ENCODE measurements around the gene LINGO3. TPM values are rescaled to one million over a fixed set of nuclear protein-coding genes. Genes with fewer than 3 reads are reported as not detected.

Gene LINGO3
- total RNA-seq, 3 donors from 2014 or later: not detected

DNA sequence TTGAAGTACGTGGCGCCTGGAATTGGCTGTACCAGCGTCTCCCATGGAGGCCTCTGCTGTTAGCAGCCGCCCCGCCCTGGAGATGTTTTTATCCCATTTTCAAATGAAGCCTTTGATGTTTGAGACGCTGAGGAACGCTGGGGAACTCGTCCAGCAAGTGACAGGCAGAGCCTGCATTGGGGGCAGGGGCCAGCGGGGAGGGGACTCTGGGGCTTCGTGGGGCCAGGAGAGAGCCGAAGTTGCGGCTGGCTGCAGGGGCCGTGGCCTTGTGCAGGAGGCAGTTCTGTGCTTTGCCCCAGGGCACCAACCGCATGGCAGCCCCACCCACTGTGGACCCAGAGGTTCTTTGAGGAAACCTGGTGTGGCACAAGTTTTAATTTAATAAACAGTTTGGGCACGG lies 34.0 kb upstream of the LINGO3 start:
- TF ChIP-seq, protein P1, sequence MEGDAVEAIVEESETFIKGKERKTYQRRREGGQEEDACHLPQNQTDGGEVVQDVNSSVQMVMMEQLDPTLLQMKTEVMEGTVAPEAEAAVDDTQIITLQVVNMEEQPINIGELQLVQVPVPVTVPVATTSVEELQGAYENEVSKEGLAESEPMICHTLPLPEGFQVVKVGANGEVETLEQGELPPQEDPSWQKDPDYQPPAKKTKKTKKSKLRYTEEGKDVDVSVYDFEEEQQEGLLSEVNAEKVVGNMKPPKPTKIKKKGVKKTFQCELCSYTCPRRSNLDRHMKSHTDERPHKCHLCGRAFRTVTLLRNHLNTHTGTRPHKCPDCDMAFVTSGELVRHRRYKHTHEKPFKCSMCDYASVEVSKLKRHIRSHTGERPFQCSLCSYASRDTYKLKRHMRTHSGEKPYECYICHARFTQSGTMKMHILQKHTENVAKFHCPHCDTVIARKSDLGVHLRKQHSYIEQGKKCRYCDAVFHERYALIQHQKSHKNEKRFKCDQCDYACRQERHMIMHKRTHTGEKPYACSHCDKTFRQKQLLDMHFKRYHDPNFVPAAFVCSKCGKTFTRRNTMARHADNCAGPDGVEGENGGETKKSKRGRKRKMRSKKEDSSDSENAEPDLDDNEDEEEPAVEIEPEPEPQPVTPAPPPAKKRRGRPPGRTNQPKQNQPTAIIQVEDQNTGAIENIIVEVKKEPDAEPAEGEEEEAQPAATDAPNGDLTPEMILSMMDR (IDR thresholded peaks at IDR 0.05): no peak
- intact Hi-C loops (cut with DNase I, micrococcal nuclease): no loop called here
- no peak for ATAC-seq
- Histone ChIP-seq H3K4me3 (no peak overlapping the region), H3K9me3 (no peaks in the 10 kb centered on the region), H3K4me1 (ENCODE audit: low read depth) (peaks cover 15% of the 10 kb centered on the region), H3K36me3 (ENCODE audit: low read depth) (no peaks in the 10 kb centered on the region)
- peak in 2 of 3 donors; percentile 26 to 38 for DNase-seq

DNA sequence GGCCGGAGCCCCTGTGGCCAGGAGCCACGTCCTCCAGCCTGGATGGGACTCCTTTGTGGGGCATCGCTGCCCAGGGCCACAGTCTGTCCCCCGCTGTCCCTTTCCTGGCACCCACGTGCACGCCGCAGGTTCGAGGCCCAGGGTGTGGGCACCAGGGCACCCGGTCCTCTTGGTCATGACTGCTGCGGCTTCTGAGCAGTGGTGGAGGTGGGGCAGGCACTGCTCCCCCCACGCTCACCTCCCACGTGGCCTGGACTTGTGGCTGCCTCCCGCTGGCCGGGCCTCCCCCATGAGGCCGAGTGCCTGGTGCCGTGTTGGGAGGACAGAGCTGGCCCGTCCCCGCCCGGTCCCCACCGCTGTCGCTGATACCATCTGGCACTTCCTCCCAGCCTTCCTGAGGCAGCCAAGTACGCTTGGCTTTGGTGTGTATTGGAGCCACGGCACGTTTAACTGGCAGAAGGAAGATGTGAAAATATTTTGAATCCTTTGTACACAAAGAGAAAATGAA lies 33.3 kb upstream of the LINGO3 start:
- Histone ChIP-seq H3K4me1 (ENCODE audit: low read depth) (peaks cover 15% of the 10 kb centered on the region), H3K9me3 (no peaks in the 10 kb centered on the region), H3K36me3 (ENCODE audit: low read depth) (no peaks in the 10 kb centered on the region), H3K4me3 (no peak overlapping the region)
- TF ChIP-seq, protein P1 (IDR thresholded peaks at IDR 0.05): no peak
- intact Hi-C loops (cut with DNase I, micrococcal nuclease): no loop called here
- DNase-seq: peak in 1 of 3 donors; percentile 50
- ATAC-seq: no peak

DNA sequence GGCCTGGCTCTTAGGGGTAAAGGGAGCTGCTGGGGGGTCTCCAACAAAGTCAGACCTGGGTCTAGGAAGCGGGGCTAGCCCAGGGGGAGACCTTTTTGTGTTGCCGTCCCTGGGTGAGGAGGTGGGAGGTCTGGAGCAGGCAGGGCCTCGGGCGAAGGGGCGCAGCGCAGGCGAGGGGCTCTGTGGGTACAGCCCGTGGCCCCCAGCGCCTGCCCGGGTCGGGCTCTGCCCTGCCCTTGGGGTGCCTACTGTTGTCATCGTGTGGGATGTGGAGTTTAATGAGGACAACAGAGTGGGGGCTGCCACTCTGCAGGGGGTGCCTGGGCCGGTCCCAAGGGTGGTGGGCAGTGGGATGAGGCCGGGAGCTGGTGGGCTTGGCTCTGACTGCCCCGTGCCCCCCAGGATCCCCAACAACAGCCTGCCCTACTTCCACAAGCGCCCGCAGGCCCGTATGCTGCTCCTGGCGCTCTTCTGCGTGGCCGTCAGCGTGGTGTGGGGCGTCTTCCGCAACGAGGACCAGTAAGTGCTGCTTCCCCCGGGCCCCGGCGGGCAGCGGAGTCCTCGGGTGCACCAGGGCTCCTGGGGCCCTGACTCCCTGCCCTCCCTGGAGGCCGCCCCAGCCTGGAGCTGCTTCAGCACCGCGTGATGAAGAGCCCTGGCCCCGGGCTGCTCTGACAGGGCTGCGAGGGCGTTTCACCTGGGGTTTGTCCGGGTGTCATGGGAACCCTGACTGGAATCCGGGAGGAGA lies 32.7 kb upstream of the LINGO3 start:
- intact Hi-C loops (cut with DNase I, micrococcal nuclease): no loop called here

DNA sequence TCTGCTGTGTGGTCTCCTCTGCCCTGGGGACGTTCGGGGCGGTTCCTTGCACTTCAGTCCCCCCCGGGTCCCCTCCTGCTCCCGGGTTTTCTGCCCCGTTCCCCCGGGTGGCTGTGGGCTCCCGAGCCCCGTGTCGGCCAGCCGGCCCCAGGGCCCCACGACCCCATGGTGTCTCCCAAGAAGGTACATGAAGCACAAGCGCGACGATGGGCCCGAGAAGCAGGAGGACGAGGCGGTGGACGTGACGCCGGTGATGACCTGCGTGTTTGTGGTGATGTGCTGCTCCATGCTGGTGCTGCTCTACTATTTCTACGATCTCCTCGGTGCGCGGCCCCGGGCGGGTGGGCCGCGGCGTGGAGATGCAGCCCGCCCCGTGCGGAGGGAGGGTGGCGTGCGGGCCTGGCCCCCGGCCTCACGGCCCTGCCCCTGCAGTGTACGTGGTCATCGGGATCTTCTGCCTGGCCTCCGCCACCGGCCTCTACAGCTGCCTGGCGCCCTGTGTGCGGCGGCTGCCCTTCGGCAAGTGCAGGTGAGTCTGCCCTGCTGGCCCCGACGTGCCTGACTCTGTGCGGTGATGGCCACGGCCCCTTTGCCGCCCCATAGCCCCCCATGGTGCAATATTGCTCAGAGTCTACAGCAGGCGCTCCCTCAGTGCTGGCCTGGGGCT lies 31.8 kb upstream of the LINGO3 start:
- ATAC-seq: no peak
- H3K36me3 ChIP-seq (ENCODE audit: low read depth): no peaks in the 10 kb centered on the region

More for the DNA sequence above, 32.7 kb upstream of the LINGO3 start:
- DNase-seq (peak in 1 of 3 donors; percentile 45), ATAC-seq (no peak)
- H3K9me3 ChIP-seq: no peaks in the 10 kb centered on the region
- H3K4me1 ChIP-seq (ENCODE audit: low read depth): peaks cover 12% of the 10 kb centered on the region
- H3K36me3 ChIP-seq (ENCODE audit: low read depth): no peaks in the 10 kb centered on the region
- TF ChIP-seq, protein P1 (IDR thresholded peaks at IDR 0.05): no peak
- H3K4me3 ChIP-seq: no peak overlapping the region

DNA sequence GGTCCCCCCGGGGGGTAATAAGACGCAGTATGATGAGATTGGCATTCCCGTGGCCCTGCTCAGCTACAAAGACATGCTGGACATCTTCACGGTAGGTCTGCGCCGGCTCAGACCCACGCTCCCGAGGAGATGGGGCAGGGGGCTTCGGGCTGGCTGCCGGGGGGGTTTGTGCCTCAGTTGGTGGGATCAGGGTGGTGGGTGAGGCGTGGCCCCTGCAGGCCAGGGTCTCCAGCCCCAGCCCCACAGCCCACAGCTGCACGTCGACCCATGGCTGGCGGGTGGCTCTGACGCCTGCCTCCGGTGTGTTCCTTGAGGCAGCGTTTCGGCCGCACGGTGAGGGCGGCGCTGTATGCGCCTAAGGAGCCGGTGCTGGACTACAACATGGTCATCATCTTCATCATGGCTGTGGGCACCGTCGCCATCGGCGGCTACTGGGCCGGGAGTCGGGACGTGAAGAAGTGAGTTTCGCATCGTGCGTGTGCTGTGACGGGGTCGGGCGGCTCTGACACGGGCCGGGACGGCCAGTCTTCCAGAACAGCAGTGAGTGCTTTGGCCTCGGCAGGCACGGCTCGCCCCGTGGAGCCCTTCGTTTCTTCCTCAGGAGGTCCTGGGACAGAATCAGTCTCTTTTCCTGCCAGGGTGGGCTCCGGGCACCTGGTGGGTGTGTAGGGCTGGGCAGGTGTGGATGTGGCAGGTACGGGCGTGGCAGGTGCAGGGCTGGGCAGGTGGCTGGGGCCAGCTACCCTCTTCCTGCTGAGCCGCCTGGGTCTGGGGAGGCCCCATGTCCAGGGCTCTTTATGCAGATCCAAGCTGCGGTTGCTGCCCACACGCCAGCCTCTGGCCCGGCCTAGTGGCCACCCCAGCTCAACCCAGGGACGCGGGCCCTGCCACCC lies 31.0 kb upstream of the LINGO3 start:
- H3K4me1 ChIP-seq (ENCODE audit: low read depth): peaks cover 13% of the 10 kb centered on the region
- H3K36me3 ChIP-seq (ENCODE audit: low read depth): no peaks in the 10 kb centered on the region
- DNase-seq: peak in 1 of 3 donors; percentile 47
- intact Hi-C loops (cut with DNase I, micrococcal nuclease): no loop called here
- peak; percentile 44 for ATAC-seq
- no peaks in the 10 kb centered on the region for H3K9me3 ChIP-seq
- no peak overlapping the region for H3K4me3 ChIP-seq
- TF ChIP-seq, protein P1 (IDR thresholded peaks at IDR 0.05): no peak

More for the DNA sequence above, 31.8 kb upstream of the LINGO3 start:
- intact Hi-C loops (cut with DNase I, micrococcal nuclease): no loop called here
- TF ChIP-seq, protein P1 (IDR thresholded peaks at IDR 0.05): no peak
- H3K4me1 ChIP-seq (ENCODE audit: low read depth): peaks cover 6% of the 10 kb centered on the region
- DNase-seq: peak in 1 of 3 donors; percentile 38
- no peaks in the 10 kb centered on the region for H3K9me3 ChIP-seq
- H3K4me3 ChIP-seq: no peak overlapping the region

Data from mucosa of descending colon (tissue), 3 donors.